Smooth muscle cell of the brain vasculature (primary cell): Measurements from ENCODE around the gene NDUFA7.
"Not testable (repeated sequence)": the region's sequence is repeated elsewhere in the genome, so short reads cannot be mapped to it uniquely, and the experiment has no call there.

Experiments
- DNase-seq: peaks from one replicate; pipeline ENCODE4 v3.0.0-alpha.2; 2012; ENCODE audit warnings: low read depth, low spot score

NDUFA7 gene

GRCh38 chr19:8319807-8320520 lies 1.2 kb downstream of the NDUFA7 start:
- DNase-seq = no peak

- not testable (repeated sequence) for DNase-seq
These were observed 2.3 kb downstream of the NDUFA7 start for GRCh38 chr19:8318835-8319234.

- DNase-seq = no peak
These were observed 4.6 kb downstream of the NDUFA7 start for GRCh38 chr19:8316351-8317125.

- DNase-seq = not testable (repeated sequence)
These were observed 6.1 kb downstream of the NDUFA7 start for GRCh38 chr19:8314981-8315640.

GRCh38 chr19:8311461-8312260 lies 9.5 kb downstream of the NDUFA7 start:
- DNase-seq = no peak

GRCh38 chr19:8310342-8311055 lies 10.7 kb downstream of the NDUFA7 start:
- DNase-seq = no peak

GRCh38 chr19:8308891-8309291 lies 12.3 kb downstream of the NDUFA7 start:
- no peak for DNase-seq

- peak; percentile 79 for DNase-seq
These were observed 13.0 kb downstream of the NDUFA7 start, which contains the start of gene CD320 for GRCh38 chr19:8307965-8308866. CD320 (minus strand) TSS chr19:8308358; CDS start chr19:8308290, 68 bp downstream.

GRCh38 chr19:8307400-8307964 lies 13.7 kb downstream of the NDUFA7 start:
- no peak for DNase-seq

GRCh38 chr19:8306235-8307054 lies 14.7 kb downstream of the NDUFA7 start:
- no peak for DNase-seq

GRCh38 chr19:8305798-8306197 lies 15.4 kb downstream of the NDUFA7 start:
- DNase-seq = no peak

- DNase-seq = no peak
These were observed 16.1 kb downstream of the NDUFA7 start for GRCh38 chr19:8304841-8305621.

GRCh38 chr19:8302734-8303133 lies 18.4 kb downstream of the NDUFA7 start:
- DNase-seq = no peak

- DNase-seq = no peak
These were observed 18.9 kb downstream of the NDUFA7 start for GRCh38 chr19:8302357-8302691.

- DNase-seq = not testable (repeated sequence)
These were observed 29.8 kb downstream of the NDUFA7 start for GRCh38 chr19:8291337-8291736.

- not testable (repeated sequence) for DNase-seq
These were observed 44.7 kb downstream of the NDUFA7 start for GRCh38 chr19:8276508-8276907.

GRCh38 chr19:8269724-8270123 lies 51.5 kb downstream of the NDUFA7 start:
- no peak for DNase-seq

- DNase-seq = no peak
These were observed 55.3 kb downstream of the NDUFA7 start for GRCh38 chr19:8265872-8266271.
